Jurkat, Clone E6-1 (cell line): ENCODE data around the gene CTNNAL1.
"Not testable (repeated sequence)": the region's sequence is repeated elsewhere in the genome, so short reads cannot be mapped to it uniquely, and the experiment has no call there.

Source experiments
- DNase-seq: peaks from one replicate; pipeline ENCODE4 v3.0.0-alpha.2; 2011; ENCODE audit warnings: low read depth, low spot score
- H3K4me3 ChIP-seq: 2 replicates; pipeline ENCODE4 v1.5.1; 2011; ENCODE audit warnings: mild to moderate bottlenecking, low read length, control low read depth, moderate library complexity

Gene CTNNAL1

DNA sequence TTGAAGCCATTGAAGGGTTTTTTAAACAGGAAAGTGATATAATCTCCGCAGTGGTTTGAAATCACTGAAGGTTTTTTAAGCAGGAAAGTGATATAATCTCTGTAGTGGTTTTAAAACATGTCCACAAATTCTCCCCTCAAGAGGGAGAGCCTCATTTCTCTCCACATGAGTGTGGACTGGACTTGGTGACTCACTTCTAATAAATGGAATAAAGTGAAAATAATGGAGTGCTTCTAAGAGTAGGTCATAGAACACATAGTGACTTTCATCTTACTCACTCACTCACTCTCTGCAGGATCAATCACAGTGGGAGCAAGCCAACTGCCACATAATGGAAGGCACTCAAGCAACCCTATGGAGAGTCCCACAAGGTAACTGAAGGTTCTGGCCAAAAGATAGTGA is 12.0 kb downstream of the CTNNAL1 start:
- DNase-seq, result no peak
- H3K4me3 ChIP-seq, result no peak overlapping the region

DNA sequence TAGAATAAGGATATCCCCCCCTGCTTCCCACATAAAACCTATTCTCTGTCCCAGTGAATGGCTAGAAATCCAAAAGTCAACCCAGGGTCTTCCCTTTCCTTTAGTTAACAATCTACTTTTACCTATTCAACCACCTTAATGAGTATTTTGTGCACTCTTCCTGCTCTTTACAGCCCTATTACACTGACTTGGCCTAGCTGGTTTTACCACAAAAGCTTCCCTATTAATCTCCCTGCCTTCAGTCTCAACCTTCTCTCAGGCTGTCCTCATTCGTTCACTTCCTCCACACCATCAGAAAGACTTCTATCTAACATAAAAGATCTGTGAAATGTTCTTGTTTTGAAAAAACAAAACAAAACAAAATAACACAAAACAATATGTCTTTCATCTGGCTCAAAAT is 16.2 kb downstream of the CTNNAL1 start:
- DNase-seq, result no peak
- no peak overlapping the region for H3K4me3 ChIP-seq

DNA sequence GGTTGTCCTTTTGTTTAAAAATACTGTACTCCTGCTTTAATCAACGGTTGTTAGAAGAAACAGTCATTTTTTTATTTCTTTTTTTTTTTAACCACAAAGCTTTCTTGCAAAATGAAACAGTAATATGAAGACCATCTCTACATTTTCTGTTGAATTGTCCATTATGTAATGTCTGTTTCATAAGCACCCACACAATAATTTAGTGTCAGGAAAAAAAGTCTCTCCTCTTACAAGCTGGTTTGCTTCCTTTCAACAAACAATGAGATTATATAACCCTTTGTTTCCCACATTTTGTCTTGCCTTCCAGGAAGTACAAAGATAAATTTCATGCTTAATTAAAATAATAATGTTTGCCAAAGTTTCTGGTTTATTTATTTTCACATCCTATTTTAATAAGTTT is 16.7 kb downstream of the CTNNAL1 start:
- DNase-seq, result no peak

DNA sequence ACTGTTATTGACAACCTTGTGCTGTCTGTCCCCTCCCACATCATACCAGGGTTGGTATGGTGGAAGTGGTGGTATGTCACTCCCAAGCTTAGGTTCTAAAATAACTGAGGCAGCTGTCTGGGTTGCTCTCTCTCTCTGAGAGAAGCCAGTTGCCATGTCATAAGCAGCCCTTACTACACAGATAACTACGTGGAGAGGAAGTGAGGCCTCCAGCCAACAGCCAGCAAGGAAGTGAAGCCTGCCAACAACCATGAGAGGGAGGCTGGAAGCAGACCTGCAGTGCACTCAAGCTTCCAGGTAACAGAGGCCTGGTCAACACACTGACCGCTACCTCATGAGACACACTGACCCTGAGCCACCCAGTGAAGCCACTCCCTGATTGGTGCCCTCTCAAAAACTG is 18.6 kb downstream of the CTNNAL1 start:
- DNase-seq, result peak; percentile 60
- no peak overlapping the region for H3K4me3 ChIP-seq

More for the DNA sequence above, 16.7 kb downstream of the CTNNAL1 start:
- H3K4me3 ChIP-seq, result no peak overlapping the region

DNA sequence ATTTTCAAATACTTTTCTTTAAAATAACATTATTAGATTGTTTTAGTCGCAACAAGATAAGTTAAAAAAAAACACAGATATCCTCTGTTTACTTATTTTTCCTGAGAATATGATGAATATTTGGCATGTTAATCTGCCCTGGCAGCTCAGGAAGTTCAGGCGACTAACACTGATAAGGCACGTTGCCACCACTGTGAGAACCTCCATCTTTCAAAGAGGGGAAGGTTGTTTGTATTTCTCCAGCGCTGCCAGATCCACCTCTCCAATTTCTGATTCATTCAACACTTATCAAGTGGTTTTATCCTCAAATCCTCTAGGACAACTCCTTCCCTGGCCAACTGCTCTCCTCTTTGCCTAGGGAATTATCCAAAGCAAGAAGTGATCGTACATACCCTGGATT is 21.8 kb downstream of the CTNNAL1 start:
- no peak overlapping the region for H3K4me3 ChIP-seq
- no peak for DNase-seq

DNA sequence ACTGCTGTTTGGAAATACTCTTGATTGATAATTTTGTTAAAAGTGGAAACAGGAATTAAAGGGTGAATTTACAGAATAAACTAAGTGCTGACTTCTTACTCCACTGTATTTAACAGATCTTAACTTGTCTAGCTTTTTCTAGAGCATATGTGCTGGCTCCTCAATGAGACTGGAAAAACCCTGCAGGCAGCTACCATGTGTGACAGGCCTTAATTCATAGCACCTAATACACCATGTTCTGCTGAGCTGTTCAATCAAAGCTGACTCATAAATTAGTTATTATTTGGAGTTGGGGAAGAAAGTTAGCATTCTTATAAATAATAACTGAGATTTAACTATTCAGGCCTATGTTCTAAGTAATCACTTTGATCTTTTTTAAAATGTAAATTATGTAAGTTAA is 29.4 kb downstream of the CTNNAL1 start:
- no peak for DNase-seq
- H3K4me3 ChIP-seq, result no peak overlapping the region

DNA sequence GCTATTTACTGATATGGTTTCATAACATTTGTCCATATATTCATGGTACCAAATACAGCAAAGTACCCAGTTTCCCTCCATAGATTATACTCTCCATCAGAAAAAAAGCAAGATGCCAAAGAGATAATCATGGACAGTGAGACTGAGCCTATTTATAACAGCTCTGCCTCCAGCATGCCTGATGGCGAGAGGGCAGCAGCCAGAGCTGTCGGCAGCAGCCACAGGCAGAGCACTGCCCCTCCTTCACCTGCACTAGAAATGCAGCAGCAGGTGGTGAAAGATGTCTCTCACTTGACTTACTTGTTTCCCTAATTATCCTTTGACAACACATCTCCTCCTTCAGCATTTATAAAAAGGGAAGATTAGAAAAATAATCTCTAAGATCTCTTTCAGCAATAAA is 32.4 kb downstream of the CTNNAL1 start:
- H3K4me3 ChIP-seq, result no peak overlapping the region

DNA sequence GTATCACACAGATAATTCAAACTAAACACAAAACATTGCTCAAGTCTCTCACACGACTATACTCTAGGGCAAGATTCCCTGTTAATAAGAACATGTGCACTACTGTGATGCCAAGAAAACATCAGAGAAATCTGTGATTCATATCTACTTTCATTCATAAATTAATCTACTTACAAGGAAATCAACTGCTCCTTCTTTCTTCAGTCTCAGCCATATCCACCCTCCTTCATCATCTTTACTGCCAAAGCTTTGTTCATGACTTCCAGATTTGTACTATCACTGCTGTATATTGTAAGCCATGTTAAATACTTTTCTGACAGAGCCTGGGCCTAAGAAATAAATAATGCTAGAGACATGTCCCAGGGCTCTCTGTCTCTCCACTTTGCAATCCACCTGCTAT is 35.1 kb downstream of the CTNNAL1 start:
- H3K4me3 ChIP-seq, result no peak overlapping the region
- DNase-seq, result no peak

More for the DNA sequence above, 32.4 kb downstream of the CTNNAL1 start:
- no peak for DNase-seq

DNA sequence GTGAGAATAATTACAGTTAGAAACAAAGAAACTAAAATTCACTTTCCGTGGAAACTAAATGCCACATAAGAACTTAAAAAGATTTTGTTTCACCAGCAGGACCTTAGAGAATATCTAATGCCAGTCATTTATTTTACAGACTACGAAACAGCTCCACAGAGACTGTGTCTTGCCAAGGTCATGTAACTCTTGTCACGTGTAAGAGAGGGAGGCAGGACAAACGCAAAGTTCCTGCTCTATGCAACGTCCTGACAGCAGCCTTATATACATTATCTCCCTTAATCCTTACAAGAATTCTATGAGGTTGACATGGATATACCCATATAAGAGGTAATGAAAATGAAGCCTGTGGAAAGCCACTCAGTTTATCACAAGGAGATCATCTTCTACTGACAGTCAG is 39.4 kb downstream of the CTNNAL1 start:
- no peak overlapping the region for H3K4me3 ChIP-seq
- DNase-seq, result no peak

DNA sequence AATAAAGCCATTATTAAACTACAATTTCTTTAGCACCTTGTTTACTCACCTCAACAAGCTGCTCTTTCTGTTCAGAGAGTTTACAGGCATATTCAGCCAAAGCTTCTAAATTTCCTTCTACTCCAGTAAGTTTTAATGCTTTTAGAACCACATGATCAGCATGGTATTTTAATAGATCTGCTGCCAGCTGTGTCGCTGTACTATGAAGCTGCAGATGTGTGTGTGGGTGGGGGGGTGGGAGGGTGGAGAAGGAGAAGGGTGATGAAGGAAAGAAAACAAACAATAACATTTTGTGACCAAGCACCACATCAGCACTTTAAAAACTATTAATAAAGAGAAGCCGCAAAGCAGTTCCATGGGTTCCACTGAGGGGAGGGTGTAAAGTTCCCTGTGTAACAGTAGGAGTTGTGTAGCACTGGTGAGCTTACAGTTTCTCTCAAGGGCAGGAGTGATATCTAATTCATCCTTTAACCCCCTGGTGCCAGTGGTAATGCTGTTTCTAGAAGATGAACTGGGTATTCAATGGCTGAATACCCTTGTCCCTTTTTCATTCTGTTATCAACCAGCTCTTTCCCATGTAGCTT is 40.6 kb downstream of the CTNNAL1 start:
- DNase-seq, result no peak
- no peak overlapping the region for H3K4me3 ChIP-seq

DNA sequence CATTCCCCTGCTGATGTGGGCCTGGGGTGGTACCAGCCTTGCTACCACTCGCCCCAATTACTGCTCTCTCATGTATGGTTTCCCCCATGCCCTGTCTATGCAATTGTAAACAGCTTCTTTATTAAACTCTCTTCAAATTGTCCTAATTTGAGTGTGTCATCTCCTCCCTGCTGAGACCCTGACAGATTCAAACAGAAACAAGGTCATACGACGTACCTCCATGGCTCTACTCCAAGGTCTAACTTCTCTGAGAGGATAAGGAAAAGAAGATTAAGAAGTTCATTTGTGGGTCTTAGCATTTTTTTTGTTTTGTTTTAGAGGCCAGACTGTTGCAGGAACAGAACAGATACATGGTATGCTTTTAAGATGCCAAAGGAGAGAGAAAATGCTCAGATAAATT is 41.1 kb downstream of the CTNNAL1 start:
- no peak for DNase-seq

DNA sequence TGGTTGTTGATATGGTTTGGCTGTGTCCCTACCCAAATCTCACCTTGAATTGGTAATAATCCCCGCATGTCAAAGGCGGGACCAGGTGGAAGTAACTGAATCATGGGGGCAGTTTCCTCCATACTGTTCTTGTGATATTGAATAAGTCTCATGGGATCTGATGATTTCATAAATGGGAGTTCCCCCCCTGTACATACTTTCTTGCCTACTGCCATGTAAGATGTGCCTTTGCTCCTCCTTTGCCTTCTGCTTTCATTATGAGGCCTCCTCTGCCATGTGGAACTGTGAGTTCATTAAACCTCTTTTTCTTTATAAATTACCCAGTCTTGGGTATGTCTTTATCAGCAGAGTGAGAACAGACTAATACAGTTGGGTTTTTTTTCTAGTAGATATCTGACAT is 41.9 kb downstream of the CTNNAL1 start:
- not testable (repeated sequence) for H3K4me3 ChIP-seq, DNase-seq

More for the DNA sequence above, 41.1 kb downstream of the CTNNAL1 start:
- no peak overlapping the region for H3K4me3 ChIP-seq

DNA sequence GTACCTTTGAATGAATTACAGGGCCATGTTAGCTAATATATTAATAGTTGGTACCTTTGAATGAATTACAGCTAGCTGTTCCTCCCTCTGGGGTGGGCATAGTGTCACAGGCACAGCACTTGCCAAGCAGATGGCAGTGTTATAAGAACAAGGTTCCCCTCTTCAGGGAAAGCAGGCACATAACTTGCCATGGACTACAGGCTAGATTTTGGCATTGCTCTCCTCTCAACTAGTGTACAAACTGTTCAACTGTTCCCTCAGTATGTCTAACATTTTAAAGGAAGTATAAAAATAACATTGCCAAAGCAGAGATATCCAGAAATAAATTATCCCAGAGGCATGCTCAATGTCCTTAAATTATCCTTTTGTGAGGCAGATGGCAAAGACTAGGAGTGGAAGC is 45.4 kb downstream of the CTNNAL1 start:
- no peak overlapping the region for H3K4me3 ChIP-seq
- DNase-seq, result no peak

DNA sequence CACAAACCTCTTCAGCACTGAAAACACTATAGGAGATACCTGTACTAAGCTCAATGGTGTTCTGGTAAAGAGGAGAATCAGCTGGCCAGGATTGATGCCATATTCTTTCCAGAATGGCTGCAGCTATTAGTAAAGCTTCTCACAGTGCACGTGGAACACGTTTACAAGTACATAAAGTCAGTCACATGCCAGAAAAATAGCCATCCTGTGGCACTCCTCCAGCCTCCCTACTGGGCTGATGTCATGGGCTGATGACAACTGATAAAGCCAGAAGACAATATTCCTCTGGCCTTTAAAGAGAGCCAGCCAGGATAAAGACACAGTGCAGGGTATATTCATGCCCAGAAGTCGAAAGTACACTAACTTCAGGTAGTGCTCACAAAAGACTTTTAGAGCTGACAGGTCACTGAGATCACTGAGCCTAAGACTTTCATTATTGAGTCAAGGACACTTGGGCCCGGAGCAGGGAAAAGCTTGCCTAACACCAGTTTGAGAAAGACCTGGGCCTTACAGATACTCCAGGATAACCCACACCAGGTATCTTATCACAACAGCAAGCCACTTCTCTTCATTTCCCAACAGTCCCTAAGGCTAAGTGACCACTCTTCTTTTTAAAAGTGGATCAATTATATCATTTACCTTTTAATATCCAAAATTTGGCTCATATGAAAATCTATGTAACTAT is 49.7 kb downstream of the CTNNAL1 start:
- no peak overlapping the region for H3K4me3 ChIP-seq
- no peak for DNase-seq

DNA sequence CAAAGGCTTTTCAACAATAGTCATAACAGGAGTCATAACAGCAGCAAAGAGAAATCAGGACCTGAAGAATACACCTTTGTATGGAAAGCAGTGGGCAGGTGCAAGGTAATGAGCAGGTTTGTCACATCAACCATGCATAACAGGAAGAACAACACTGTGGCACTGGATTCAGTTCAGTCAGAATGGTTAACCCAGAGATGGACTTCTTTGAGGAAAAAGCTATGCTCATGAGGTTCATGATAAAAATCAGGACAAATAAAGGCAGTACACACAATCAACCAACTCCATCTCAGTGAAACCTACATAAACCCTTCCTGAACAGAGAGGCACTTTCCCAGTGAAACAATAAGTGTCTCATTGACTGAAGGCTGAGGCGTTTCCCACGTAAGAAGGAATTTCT is 52.1 kb downstream of the CTNNAL1 start:
- no peak overlapping the region for H3K4me3 ChIP-seq
- DNase-seq, result no peak

DNA sequence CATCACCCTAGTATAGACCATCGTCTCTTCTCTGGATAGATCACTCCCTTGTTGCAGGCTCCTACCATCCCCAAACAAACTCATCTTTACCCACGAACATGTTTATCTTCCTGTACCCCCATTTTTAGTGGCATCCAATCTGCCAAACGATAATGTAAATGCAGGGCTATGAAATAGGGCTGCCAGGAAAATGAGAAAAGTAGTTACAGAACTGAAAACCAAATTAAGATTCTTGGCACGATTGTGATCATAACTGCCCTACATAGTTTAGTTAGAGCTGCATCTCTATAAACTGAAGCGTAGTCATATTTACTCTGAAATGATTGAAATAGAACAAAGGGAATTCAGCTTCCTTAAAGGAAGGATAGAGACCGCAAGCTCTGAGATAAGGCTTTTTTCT is 53.0 kb downstream of the CTNNAL1 start:
- no peak for DNase-seq
- no peak overlapping the region for H3K4me3 ChIP-seq

DNA sequence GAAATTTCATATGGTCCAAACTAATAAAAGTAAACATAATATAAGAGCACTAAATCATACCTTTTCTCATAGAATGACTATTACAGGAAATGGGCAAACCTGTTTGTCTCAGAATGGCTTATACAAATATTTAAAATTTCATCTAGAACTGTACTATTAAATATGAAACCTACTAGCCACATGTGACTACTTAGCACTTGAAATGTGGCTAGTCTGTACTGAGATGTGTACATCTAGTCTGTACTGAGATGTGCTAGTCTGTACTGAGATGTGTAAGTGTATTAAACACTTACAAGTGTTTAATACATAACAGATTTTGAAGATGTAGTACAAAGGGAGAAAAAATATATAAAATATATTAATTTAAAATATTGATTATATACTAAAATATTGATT is 56.7 kb downstream of the CTNNAL1 start:
- H3K4me3 ChIP-seq, result no peak overlapping the region
- no peak for DNase-seq

DNA sequence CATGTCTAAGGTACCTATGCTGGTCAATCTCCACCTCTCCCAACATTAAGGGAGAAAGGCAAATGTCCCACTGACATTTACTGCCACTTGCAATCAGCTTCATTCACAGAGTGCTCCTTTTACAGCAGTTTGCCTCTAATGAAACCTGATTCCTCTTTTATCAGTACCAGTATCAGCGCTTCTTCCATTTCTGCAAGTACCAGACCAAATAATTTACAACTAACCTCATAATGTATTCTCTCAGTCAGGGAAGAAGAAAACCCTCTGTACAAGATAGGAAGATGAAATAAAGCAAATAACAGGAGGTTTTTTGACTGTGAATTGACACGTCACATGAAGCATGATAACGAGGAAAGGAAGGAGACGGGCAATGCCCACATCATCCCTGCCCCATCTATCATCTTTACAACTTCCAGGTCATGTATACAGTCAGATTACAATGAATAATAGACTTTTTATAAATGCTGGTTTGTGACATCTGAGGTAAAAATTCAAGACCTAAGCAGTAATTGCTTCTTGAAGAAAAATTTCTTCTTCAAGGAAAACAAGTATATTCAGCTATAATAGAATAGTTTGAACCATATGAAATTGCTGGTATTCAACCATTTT is 57.2 kb downstream of the CTNNAL1 start:
- no peak for DNase-seq
- no peak overlapping the region for H3K4me3 ChIP-seq

DNA sequence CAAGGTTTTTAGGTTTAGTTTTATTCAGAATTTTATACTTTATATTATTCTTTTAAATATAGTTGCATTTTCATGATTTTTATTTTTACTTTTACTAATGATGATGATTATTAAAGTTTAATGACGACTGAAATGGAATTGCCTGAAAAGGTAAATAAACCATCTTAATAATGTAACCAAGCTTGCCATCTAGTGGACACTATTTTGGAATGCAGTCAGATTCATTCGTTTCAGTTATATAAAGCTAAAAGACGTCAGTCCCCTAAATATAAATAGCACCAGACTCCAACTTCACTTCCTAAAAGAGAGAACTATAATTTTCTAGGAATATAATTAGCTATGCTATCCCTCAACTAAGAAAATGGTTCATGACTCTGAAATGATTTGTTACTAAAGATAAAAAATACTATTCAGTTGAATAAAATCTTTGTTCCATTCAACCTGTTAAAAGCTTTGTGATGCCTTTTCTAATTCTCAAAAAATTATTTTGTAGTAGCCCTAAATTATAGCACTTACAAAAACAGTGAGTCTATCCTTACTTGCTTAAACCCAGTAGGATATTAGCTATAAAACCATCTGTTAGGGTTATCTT is 59.2 kb downstream of the CTNNAL1 start:
- no peak overlapping the region for H3K4me3 ChIP-seq
- peak; percentile 32 for DNase-seq

DNA sequence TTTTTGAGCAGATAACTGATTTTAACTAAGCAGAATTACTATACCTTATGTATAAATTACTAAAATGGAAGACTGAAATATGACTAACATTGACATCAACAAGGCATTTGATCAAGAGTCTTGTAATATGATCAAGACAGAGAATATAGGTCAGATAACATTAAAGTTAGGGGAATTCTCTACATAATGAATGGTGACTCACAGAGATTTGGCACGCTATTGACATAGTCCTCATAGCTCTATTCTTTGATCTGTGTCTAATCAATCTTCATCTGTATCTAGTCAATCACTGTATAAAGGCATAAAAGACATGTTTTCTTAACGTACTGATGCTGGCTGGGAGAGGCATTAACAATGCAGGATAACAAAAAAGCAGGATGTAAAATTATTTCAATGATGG is 61.7 kb downstream of the CTNNAL1 start:
- no peak for DNase-seq
- no peak overlapping the region for H3K4me3 ChIP-seq
